ENCODE measurements around the gene KRTAP10-8.
"Not testable (repeated sequence)": the region's sequence is repeated elsewhere in the genome, so short reads cannot be mapped to it uniquely, and the experiment has no call there.

The KRTAP10-8 gene

DNA sequence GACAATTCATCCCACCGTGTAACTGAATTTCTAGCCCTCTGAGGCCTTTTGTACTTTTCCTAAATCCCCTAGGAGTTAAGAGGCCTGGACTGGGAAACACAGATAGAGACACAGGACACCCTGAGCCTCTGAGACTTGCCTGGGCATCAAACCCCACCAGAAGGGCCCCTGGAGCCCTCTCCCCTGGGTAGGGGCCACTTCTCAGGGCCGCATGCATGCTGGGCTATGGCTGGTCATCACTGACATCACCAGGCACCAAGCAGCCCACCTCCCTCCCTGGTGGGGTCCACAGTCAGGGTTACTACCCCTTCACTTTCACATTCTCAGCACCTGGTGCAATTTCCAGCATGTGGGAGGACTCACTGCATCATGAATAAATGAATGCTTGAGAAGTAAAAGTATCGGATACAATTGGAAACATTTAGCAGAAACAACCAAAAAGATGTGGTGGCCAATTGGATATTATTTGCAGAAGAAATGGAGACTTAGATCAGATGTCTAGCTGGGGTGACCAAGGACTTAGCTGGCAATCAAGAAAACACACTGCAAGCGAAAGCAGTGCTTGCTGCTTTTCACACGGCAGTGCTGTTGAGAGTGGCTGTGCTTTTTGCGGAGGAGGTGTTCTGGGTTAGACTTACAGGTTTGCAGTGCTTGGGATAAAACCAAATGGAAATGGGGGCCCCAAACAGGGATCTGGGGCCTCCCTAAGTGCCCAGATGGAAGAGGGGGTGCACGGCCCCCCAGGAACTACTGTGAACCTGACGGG lies 12.4 kb upstream of the KRTAP10-8 start:
- no peak for DNase-seq

DNA sequence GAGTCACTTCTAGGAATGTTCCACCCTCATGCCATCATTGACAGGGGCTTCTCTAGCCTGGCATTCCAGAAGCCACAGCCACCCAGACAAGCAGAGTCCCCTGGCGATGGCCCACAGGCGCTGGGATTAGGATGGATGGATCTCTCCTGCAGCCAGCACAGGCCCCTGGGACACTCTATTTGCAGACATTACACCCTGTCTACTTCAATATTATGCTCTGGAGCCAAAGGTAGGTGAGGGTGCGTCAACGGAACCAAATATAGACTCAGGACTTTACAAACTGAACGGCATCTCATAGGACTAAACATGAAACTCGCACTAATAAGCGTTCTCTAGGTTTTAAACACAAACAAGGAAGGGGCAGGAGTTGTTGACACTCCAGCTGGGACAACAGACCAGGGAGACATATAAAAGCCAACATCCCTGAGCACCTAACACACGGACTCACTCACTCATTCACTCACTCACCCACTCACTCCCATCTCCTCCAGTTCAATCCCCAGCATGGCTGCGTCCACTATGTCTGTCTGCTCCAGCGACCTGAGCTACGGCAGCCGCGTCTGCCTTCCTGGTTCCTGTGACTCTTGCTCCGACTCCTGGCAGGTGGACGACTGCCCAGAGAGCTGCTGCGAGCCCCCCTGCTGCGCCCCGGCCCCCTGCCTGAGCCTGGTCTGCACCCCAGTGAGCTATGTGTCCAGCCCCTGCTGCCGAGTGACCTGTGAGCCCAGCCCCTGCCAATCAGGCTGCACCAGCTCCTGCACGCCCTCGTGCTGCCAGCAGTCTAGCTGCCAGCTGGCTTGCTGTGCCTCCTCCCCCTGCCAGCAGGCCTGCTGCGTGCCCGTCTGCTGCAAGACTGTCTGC lies 11.5 kb upstream of the KRTAP10-8 start, which contains the start of gene KRTAP10-7:
Gene KRTAP10-7 (plus strand): TSS at position 480 of the 861 bp plus-strand sequence. CDS start 25 bp downstream, at position 505.
- not testable (repeated sequence) for DNase-seq

DNA sequence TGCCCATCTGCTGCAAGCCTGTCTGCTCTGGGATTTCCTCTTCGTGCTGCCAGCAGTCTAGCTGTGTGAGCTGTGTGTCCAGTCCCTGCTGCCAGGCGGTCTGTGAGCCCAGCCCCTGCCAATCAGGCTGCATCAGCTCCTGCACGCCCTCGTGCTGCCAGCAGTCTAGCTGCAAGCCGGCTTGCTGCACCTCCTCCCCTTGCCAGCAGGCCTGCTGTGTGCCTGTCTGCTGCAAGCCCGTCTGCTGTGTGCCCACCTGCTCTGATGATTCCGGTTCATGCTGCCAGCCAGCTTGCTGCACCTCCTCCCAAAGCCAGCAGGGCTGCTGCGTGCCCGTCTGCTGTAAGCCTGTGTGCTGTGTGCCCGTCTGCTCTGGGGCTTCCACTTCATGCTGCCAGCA lies 10.8 kb upstream of the KRTAP10-8 start:
- not testable (repeated sequence) for DNase-seq

GRCh38 chr21:44601596-44602462 lies 10.1 kb upstream of the KRTAP10-8 start:
- no peak for DNase-seq

DNA sequence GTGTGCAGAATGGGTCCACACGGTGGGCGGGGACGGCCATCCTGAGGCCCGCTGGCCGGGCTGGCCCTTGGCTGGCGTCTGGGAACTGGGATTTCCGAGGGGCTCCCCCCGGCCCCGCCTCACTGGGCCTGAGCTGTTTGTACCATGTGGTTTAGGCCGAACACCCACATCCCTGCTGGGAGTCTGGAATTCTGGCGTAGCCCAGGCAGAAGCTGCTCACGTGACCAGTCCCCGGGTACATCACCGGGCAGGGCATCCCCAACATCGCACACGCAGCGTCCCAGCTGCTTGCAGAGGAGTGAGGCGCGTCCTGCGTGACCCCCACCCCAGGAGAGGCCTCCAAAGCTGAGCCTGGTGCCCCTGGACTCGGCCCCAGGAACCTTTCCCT lies 9.4 kb upstream of the KRTAP10-8 start:
- no peak for DNase-seq

- DNase-seq = no peak
Observed at GRCh38 chr21:44603109-44603875, 8.6 kb upstream of the KRTAP10-8 start.

- DNase-seq = no peak
Observed at GRCh38 chr21:44603911-44604310, 8.0 kb upstream of the KRTAP10-8 start.

DNA sequence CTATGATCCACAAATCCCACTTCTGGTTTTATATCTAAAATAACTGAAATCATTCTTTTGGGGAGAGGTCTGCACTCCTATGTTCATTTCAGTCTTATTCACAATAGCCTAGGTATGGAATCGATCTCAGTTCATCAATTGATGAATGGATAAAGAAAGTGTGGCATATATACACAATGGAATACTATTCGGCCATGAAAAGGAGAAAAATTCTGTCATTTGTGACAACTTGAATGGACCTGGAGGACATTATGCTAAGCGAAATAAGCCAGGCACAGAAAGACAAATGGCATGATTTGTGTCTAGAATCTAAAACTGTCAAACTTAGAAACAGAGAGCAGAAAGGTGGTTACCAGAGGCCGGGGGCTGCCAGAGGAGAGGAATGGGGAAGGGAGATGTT lies 5.4 kb upstream of the KRTAP10-8 start:
- DNase-seq = no peak

DNA sequence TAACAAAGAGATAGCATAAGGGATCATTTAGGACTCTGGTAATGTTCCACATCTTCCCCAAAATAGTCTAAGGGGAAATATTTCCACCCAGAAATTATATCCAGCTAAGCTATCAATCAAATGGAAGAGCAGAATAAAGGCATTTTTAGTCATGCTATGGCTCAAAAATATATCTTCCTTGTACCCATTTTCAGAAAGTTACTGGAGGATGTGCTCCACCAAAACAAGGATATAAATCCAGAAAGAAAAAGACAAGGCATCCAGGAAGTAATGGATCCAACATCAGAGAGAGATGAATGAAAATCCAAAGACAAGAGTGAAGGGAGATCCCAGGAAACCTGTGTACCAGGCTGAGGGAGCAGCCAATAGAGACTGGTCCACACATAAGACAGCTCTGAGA lies 2.7 kb upstream of the KRTAP10-8 start:
- no peak for DNase-seq

- not testable (repeated sequence) for DNase-seq
Observed at GRCh38 chr21:44610157-44610843, 1.6 kb upstream of the KRTAP10-8 start.

GRCh38 chr21:44611551-44611950 lies 328 bp upstream of the KRTAP10-8 start:
- DNase-seq = no peak

DNA sequence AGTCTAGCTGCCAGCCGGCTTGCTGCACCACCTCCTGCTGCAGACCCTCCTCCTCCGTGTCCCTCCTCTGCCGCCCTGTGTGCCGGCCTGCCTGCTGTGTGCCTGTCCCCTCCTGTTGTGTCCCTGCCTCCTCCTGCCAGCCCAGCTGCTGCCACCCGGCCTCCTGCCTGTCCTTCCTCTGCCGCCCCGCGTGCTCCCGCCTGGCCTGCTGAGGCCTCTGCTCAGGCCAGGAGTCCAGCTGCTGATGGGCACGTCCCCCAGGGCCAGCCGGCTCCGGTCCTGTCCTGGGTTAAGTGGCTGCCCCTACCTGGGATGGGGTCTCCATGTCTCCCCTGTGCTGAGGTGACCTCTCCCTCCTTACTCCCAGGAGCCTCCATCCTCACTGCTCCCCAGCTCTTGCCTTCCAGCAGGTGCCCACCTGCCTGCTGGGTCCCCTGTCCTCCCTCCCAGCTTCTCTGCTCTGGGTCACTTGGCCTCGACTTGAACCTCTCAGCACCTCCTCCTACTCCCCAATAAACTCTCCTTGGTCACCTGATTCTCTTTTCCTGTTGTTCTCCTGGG lies 870 bp downstream of the KRTAP10-8 start:
- no peak for DNase-seq

DNA sequence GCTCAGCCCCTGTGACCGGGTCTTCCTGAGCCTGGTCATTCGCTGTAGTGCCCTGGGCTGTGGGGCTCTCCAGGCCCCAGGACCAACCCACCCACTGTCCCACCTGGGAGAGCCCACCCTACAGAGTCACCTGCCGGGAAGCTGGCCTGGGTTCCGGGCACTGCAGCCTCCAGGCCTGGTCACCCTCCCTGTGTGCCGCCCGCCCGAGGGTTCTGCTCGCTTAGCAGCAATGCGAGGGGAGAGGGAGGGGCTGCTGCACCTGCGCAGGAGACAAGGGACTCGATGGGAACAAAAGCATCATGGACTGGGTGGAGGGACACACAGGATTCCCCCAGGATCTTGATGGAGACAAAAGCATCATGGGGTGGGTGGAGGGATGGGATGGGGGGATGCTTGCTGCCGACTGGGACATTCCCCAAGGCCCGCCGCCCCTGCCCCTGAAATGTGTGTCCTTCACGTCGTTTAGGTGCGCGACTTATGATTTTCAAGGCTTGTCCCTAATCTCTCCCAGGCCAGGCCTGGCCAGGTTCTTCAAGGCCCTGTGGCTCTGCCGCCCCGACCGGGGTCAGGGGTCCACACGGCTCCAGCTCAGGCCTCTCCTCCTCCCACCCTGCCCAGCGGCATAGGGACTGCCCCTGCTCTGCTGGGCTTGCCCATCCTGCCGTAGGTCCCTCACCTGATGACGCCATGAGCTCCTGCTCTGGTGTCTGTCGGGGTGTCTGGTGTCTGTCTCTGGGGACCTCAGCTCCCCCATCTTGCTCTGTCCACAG lies 1.7 kb downstream of the KRTAP10-8 start:
- no peak for DNase-seq

DNA sequence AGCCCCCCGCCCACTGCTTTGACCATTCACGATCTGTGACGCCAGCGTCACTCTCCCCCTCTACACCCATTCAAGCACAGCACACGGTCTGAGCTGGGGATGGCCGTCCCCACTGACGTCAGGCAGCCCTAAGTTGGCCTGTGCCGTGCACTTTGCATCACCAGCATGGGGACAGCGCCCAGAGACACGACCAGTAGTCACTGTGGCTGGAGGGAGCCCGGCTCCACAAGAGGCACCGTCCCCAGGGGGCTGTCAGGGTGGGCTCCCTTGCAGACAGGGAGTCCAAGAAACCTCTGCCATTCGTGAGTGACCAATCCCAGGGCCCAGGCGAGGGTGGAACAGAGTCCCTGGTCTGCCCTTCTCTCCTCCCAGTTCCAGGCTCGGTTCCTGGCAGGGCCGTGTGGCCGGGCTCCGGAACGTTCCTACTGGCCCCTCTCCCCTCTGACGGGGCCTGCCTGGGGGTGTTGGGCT lies 2.3 kb downstream of the KRTAP10-8 start:
- no peak for DNase-seq

DNA sequence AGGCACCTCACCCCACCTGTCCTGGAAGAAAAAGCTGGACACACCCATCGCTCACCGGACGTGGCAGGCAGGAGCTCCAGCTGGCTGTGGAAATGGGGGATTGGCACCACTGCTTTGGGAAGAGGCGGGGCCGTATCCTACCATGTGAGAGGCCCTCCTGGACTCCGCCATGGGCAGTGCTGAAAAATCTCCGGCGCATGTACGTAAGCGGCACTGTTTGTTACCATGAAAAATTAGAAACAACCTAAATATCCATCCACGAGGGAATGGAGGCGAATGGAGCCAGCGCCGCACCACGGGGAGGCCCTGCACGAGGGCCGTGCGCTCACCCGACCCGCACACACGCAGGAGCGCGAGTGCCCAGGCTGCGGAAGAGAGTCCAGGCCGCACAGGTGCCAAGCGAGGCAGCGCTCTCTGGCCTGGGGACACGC lies 3.1 kb downstream of the KRTAP10-8 start:
- DNase-seq = no peak

DNA sequence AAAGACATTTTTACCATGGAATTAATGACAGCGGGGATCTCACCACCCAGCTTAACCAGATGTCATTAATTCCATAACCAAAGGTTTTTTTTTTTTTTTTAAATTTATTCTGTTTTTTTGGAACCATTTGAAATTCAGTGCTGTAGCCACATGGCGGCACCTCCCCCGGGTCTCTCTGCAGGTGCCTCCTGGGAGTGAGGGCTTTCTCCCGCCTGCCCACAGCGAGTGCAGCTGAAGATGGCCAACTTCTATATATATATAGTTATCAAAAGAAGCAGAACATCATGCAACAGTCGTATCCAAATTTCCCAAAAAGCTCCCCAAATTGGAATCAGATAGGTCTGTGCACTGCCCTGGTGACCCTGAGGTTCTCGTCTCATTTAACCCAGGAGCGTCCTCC lies 3.6 kb downstream of the KRTAP10-8 start:
- DNase-seq = no peak

DNA sequence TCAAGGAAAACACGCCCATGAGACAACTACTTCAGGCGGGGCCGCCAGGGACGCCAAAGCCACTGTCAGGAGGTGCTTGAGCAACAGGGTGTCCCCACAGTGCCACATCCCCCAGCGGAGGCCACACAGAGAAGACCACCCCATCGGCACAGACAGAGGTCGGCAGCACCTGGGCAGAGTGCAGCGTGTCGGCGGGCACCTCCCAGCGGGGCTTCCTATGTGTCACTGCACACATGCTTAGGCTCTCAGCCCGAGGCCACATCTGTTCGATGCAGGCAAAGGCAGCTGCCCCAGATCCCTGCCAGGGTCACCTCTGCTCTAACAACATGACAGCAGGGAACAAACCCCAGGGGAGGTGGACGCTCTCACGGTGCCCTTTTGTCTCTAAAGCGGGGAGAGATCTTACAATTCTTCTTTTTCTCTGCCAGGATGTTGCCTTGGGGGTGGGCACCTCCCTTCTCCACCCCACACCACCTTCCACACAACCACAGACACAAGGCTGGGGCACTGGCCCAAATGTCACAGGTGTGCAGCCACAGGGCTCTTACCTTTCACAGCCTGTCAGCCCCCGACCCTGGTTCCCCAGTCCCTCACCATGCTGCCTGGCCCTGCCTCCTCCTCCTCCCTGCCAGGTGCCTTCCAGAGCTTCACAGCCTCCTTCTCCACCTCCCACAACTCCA lies 4.2 kb downstream of the KRTAP10-8 start:
- peak in 2 of 3 experiments; percentile 33 to 73 for DNase-seq

DNA sequence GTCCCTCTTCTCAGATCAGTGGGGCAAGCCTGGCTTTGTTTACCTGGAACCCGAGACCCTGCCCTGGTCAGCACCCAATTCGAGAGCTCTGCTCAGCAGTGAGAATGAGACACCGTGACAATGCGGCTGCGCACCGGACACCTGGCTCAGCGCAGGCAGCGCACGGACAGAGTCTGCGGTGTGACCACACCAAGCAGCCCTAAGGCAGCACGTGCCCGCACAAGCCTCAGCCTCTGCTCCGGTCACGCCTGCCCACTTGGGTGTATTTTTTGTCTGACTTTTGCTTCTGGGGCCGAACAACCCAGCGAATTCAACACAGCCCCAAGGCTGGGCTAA lies 4.7 kb downstream of the KRTAP10-8 start:
- DNase-seq = peak in 2 of 3 experiments; percentile 30 to 61

GRCh38 chr21:44617071-44617501 lies 5.2 kb downstream of the KRTAP10-8 start:
- DNase-seq = no peak

DNA sequence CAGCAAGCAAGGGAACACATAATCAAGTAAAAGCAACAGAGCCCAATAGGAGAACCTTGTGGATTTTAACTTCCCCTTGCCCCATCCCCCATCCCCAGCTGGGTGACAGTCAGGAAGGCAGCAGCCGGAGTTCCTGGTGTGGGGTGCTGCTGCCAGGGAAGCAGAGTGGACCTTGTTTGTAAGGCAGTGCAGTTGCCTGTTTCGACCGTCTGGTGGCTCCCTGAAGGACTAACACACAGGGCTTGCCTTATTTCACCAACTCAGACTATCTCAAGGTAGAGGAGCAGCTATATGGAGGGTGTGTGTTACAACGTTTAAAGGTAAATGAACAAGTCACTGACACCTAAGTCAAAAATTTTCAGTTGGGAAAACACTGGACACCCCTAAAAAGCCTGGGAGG lies 6.6 kb downstream of the KRTAP10-8 start:
- DNase-seq = no peak

Measured in NCI-H1417 (cell line).